Stimulated activated naive B cell treated with anti-CD40 and anti-IgM and Interleukin-4, amounts not matched to agents 10 μg/mL and 1 μg/mL and 100 μg/mL, for 72 hours (primary cell): ENCODE results near the gene RBM25.
"Not testable (repeated sequence)": the region's sequence is repeated elsewhere in the genome, so short reads cannot be mapped to it uniquely, and the experiment has no call there.

ENCODE experiments used
- ATAC-seq, 2 donors: fragments of 150-1000 bp; cut with Tn5 transposase; replicated peaks; 2 replicates each; pipeline ENCODE4 v1.10.0; 2021; ENCODE audit warnings: moderate library complexity in 1 of 2
- DNase-seq: peaks from one replicate; pipeline ENCODE4 v3.0.0; 2021
- H3K27ac Mint-ChIP-seq: one replicate; pipeline ENCODE4 v1.8.0; 2022; ENCODE audit warnings: mild to moderate bottlenecking, mixed read lengths
- H3K27me3 Mint-ChIP-seq, 2 donors: one replicate each; pipeline ENCODE4 v1.8.0; 2022; ENCODE audit warnings: mixed read lengths in 2 of 2
- H3K36me3 Mint-ChIP-seq, 2 donors: one replicate each; pipeline ENCODE4 v1.8.0; 2022; ENCODE audit warnings: mixed read lengths in 2 of 2, mild to moderate bottlenecking in 1 of 2
- H3K4me1 Mint-ChIP-seq, 2 donors: one replicate each; pipeline ENCODE4 v1.8.0; 2022; ENCODE audit warnings: mixed read lengths in 2 of 2, mild to moderate bottlenecking in 1 of 2
- H3K4me3 Mint-ChIP-seq, 2 donors: one replicate each; pipeline ENCODE4 v1.8.0; 2022; ENCODE audit warnings: mild to moderate bottlenecking in 2 of 2, mixed read lengths in 2 of 2, moderate library complexity in 1 of 2
- H3K9me3 Mint-ChIP-seq, 2 donors: one replicate each; pipeline ENCODE4 v1.8.0; 2022; ENCODE audit warnings: mixed read lengths in 2 of 2, mild to moderate bottlenecking in 1 of 2

RBM25 gene

DNA sequence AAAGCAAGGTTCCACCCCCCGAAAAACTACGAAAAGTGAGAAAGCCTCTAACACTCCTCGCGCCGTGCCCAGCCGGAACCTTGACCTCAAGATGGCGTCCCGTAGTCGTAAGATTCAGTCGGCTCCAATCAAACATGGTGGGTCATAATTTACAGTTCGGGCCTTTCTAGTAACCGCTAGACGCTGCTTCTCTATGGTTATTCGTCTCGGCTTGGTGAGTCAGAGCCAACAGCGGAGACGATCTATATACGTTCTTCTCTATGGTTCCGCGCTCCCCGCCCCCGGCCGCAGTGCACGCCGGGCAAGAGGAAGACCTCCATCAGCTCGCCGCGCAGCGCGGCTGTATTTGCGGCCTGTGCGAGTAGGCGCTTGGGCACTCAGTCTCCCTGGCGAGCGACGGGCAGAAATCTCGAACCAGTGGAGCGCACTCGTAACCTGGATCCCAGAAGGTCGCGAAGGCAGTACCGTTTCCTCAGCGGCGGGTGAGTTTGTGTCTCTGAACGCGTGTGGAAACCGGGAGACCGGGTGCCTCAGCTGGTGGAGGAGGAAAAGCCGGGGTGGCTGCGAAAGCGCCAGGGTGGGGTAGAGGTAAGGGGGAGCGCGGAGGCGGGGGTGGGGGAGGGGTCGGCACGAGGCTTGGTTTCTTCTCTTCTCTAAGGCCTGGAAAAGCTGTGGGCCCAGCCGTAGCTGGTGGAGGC is at the start of gene RBM25:
Gene RBM25 (plus strand): TSS at position 311 of the 698 bp plus-strand sequence. CDS start 13,108 bp downstream, outside the sequence.
- H3K4me3 Mint-ChIP-seq, result no peak within 1 kb of the TSS
- DNase-seq, result peak; percentile 97
- H3K27ac Mint-ChIP-seq, result no peak within 1 kb of the TSS
- H3K9me3 Mint-ChIP-seq, result no peaks in the 10 kb centered on the region
- H3K27me3 Mint-ChIP-seq, result no peaks in the 10 kb centered on the region
- ATAC-seq, result peak; percentile 97 to 98
- H3K4me1 Mint-ChIP-seq, result peaks cover 9 to 23% of the 10 kb centered on the region in 2 donors
- H3K36me3 Mint-ChIP-seq, result peaks cover 7 to 8% of the 10 kb centered on the region in 2 donors

DNA sequence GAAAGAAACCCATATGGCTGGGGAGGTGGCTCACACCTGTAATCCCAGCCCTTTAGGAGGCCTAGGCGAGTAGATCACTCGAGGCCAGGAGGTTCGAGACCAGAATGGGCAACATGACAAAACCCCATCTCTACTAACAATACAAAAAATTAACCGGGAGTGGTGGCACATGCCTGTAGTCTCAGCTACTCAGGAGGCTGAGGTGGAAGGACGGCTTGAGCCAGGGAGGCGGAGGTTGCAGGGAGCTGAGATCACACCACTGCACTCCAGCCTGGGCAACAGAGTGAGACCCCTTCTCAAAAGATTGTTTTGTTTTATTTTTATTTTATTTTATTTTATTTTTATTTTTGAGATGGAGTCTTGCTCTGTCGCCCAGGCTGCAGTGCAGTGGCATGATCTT is 47.1 kb upstream of the RBM25 start:
- ATAC-seq, DNase-seq, H3K27me3 Mint-ChIP-seq, H3K9me3 Mint-ChIP-seq, H3K4me3 Mint-ChIP-seq, H3K27ac Mint-ChIP-seq: not testable (repeated sequence)
- Mint-ChIP-seq H3K36me3 (peaks cover 31 to 38% of the 10 kb centered on the region in 2 donors), H3K4me1 (peaks cover 6 to 25% of the 10 kb centered on the region in 2 donors)

DNA sequence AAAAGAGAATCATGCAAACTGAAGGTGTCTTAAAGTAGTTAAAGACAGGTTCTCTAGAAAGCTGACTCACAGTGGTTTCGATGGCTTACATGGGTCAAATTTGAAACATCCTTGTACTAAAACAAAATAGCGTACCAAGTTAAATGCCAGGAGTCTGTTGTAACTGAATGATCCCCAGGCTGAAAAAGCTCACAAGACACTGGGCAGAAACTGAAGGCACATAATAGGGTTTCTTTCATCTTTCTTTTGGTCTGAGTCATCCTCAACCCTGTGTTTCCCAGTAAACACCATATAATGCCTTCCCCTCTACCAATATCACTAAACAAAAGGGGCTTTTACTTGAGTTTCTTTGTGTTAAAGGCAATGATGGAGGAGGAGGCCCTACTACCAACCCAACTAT is 44.2 kb upstream of the RBM25 start:
- Mint-ChIP-seq H3K4me3 (no peak overlapping the region), H3K4me1 (peaks cover 14 to 38% of the 10 kb centered on the region in 2 donors), H3K27me3 (no peaks in the 10 kb centered on the region), H3K27ac (no peak overlapping the region), H3K36me3 (peaks cover 36 to 48% of the 10 kb centered on the region in 2 donors), H3K9me3 (no peaks in the 10 kb centered on the region)
- DNase-seq, result no peak
- ATAC-seq, result peak; percentile 81

DNA sequence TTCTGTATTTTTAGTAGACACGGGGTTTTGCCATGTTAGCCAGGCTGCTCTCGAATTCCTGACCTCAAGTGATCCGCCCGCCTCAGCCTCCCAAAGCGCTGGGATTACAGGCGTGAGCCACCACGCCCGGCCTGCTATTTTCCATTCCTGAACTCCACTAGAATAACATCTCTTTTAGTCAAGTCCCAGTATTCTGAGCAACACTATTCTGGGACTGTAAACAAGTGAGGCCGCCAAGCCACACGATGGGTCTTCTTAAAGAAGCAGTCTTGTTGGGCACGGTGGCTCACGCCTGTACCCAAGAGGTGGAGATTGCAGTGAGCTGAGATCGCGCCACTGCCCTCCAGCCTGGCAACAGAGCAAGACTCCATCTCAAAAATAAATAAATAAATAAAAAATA is 42.8 kb upstream of the RBM25 start:
- Mint-ChIP-seq H3K4me1 (peaks cover 14 to 38% of the 10 kb centered on the region in 2 donors), H3K36me3 (peaks cover 38 to 44% of the 10 kb centered on the region in 2 donors)
- not testable (repeated sequence) for H3K27ac Mint-ChIP-seq, H3K9me3 Mint-ChIP-seq, H3K4me3 Mint-ChIP-seq, H3K27me3 Mint-ChIP-seq, DNase-seq, ATAC-seq

DNA sequence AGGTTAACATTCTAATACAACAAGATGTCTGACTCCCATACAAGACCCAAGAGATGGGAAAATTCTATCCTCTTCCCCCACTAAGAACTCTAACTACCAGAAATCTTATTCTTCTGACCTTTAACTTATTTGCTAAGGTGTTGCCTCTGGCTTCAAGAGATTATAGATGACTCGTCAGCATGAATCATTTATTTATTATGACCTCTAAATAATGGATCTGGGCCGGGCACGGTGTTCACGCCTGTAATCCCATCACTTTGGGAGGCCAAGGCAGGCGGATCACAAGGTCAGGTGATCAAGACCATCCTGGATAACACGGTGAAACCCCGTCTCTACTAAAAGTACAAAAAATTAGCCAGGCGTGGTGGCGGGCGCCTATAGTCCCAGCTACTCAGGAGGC is 42.3 kb upstream of the RBM25 start:
- not testable (repeated sequence) for H3K9me3 Mint-ChIP-seq, ATAC-seq, DNase-seq, H3K27me3 Mint-ChIP-seq, H3K27ac Mint-ChIP-seq, H3K4me3 Mint-ChIP-seq
- Mint-ChIP-seq H3K36me3 (peaks cover 38 to 44% of the 10 kb centered on the region in 2 donors), H3K4me1 (peaks cover 14 to 38% of the 10 kb centered on the region in 2 donors)

DNA sequence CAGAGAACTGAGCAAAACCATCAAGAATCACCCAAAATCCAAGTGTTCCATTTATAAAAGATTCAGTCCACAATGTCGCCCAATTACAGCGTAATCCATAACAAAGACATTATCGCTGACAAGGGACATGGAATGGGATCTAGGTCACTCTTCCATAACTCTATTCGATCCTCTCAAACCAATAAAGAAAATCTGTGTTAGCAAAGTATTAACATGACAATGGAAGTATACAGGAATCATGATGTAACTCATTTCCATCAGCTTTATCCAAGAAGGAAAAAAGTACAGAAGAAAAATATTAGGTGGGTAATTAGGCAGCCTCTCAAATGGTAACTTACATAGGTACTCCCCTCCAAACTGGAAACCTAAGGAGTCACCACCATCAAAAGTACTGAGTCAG is 36.3 kb upstream of the RBM25 start:
- DNase-seq (no peak), ATAC-seq (no peak)
- Mint-ChIP-seq H3K27me3 (no peaks in the 10 kb centered on the region), H3K36me3 (peaks cover 31 to 35% of the 10 kb centered on the region in 2 donors), H3K27ac (no peak overlapping the region), H3K4me3 (no peak overlapping the region), H3K9me3 (no peaks in the 10 kb centered on the region), H3K4me1 (peaks cover 32 to 50% of the 10 kb centered on the region in 2 donors)

DNA sequence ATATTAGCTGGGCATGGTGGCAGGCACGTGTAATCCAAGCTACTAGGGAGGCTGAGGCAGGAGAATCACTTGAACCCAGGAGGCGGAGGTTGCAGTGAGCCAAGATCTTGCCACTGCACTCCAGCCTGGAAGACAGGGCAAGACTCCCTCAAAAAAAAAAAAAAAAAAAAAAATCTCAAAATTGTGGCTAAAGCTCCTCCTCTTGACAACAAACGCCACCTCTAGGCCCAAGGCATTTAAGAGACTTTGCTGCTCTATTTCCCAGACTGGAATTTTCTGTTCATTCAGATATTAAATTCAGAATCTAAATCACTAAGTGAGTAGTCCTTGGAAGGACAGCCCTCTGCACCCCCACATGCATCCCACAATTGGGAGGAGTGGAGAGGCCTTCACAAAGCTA is 32.8 kb upstream of the RBM25 start:
- ATAC-seq (no peak), DNase-seq (no peak)
- Mint-ChIP-seq H3K27ac (no peak overlapping the region), H3K36me3 (peaks cover 20 to 24% of the 10 kb centered on the region in 2 donors), H3K9me3 (no peaks in the 10 kb centered on the region), H3K4me3 (no peak overlapping the region), H3K27me3 (no peaks in the 10 kb centered on the region), H3K4me1 (peaks cover 27 to 44% of the 10 kb centered on the region in 2 donors)

DNA sequence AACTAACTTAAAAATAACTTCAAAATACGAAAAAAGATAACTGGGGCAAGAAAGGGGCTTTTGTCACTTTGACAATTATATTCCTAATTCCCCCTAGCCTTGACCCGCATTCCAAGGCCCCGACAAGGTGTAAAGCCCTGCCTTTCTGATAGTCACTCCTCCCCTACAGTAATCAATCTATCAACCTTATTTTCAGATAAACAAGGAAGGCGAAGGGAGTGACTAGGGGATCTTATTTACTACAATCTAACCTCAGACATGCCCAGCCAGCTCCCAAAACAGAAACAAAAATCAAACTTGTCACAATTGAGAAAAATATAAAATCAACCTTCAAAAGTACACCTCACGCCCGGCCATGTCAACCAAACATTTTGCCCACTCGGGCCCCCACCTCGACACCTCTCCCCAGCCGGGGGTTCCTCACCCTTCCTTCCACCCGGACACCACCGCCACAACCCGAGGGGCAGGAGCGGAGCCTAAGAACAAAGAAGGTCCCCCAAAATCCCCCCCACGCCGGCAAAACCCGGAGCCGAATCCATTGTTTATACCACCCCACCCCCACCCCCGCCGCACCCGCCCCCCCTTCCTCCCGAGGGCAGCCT is 32.0 kb upstream of the RBM25 start:
- H3K36me3 Mint-ChIP-seq, result peaks cover 20 to 24% of the 10 kb centered on the region in 2 donors
- DNase-seq (no peak), ATAC-seq (no peak)
- H3K9me3 Mint-ChIP-seq, result no peaks in the 10 kb centered on the region
- peak overlapping the region; percentile 85 for H3K27ac Mint-ChIP-seq
- no peaks in the 10 kb centered on the region for H3K27me3 Mint-ChIP-seq
- H3K4me1 Mint-ChIP-seq, result peaks cover 27 to 44% of the 10 kb centered on the region in 2 donors
- peak overlapping the region; percentile 86 to 95 for H3K4me3 Mint-ChIP-seq

DNA sequence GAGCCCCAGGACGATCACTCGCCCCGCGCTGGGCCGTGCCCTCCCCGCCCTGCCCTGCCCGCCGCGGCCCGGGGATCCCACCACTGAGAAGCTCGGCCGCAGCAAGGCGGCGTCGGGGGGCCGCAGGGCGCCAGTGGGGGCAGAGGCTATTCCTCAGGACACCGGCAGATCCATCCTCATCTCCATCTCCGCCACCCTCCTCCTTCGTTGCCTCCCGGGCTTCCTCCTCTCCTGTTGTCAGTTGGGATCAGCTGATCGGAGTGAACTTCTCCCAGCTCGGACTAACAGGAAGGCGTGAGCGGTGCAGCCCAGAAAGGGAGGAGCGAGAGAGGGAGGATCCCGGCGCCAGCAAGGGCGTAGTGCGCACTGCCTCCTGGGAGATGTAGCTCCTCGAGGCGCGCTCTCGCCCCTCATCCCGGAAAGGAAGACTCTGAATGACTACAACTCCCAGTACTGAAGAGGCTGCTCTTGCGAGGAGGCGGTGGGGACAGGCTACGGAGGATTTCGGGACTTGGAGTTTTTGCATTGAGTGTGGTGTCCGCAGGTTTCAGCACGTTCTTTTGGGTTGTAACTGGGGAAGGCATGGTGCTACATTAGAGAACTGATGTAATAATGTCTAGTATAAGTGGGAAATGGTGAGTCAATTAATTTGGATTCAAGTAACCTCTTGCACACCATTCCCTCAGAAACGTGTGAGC is 31.3 kb upstream of the RBM25 start, which contains the start of gene ZFYVE1:
Gene ZFYVE1 (minus strand): TSS at position 262 of the 698 bp plus-strand sequence. CDS start 2,598 bp downstream, outside the sequence.
- H3K27ac Mint-ChIP-seq, result peak within 1 kb of the TSS; percentile 96
- ATAC-seq (peak; percentile 98), DNase-seq (peak; percentile 91)
- no peaks in the 10 kb centered on the region for H3K9me3 Mint-ChIP-seq
- H3K27me3 Mint-ChIP-seq, result no peaks in the 10 kb centered on the region
- peak within 1 kb of the TSS; percentile 95 to 99 for H3K4me3 Mint-ChIP-seq
- H3K36me3 Mint-ChIP-seq, result peaks cover 17 to 20% of the 10 kb centered on the region in 2 donors
- H3K4me1 Mint-ChIP-seq, result peaks cover 24 to 39% of the 10 kb centered on the region in 2 donors

DNA sequence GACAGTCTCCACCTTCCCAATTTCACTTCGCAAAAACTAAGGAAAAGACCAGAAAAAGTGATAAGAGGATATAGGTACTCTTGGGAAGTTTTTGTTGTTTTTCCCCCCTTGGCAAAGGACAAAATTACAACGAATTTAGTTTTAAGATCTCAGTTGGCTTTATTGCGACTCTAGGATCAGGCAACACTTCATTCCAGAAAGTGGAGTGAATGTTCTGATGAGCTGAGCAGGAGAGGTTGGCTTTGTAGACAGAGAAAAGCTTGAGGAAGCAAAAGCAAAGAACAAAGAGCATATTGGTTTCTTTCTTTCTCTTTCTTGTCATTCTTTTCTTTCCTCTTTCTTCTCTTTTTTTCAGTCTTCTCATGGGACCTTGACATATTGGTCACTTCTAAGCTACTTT is 30.8 kb upstream of the RBM25 start:
- no peaks in the 10 kb centered on the region for H3K27me3 Mint-ChIP-seq
- no peaks in the 10 kb centered on the region for H3K9me3 Mint-ChIP-seq
- H3K27ac Mint-ChIP-seq, result peak overlapping the region; percentile 96
- peaks cover 15 to 16% of the 10 kb centered on the region in 2 donors for H3K36me3 Mint-ChIP-seq
- no peak for DNase-seq
- H3K4me1 Mint-ChIP-seq, result peaks cover 21 to 34% of the 10 kb centered on the region in 2 donors
- peak overlapping the region; percentile 95 to 99 for H3K4me3 Mint-ChIP-seq
- ATAC-seq, result no peak

DNA sequence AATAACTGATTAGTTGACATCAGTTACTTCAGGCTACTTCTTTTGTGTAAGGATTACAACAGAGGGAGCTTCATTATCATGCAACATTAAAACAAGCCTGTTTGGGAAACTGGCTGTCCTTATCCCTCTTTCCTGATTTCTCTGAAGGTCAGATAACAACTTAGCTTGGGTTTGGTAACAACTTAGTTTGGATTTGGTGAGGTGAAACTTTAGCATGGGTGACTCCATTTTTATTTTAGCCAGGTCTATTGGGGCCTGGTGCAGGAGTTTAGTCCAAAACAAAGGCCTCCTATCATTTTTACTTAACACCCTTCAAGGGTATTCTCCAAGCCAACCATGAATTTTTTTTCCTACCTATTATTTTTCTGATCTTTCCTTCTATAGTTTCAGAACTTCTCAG is 30.4 kb upstream of the RBM25 start:
- Mint-ChIP-seq H3K36me3 (peaks cover 12 to 13% of the 10 kb centered on the region in 2 donors), H3K27me3 (no peaks in the 10 kb centered on the region), H3K4me1 (peaks cover 19 to 30% of the 10 kb centered on the region in 2 donors), H3K27ac (no peak overlapping the region), H3K4me3 (peak overlapping the region; percentile 95 to 99), H3K9me3 (no peaks in the 10 kb centered on the region)
- ATAC-seq (no peak), DNase-seq (no peak)

DNA sequence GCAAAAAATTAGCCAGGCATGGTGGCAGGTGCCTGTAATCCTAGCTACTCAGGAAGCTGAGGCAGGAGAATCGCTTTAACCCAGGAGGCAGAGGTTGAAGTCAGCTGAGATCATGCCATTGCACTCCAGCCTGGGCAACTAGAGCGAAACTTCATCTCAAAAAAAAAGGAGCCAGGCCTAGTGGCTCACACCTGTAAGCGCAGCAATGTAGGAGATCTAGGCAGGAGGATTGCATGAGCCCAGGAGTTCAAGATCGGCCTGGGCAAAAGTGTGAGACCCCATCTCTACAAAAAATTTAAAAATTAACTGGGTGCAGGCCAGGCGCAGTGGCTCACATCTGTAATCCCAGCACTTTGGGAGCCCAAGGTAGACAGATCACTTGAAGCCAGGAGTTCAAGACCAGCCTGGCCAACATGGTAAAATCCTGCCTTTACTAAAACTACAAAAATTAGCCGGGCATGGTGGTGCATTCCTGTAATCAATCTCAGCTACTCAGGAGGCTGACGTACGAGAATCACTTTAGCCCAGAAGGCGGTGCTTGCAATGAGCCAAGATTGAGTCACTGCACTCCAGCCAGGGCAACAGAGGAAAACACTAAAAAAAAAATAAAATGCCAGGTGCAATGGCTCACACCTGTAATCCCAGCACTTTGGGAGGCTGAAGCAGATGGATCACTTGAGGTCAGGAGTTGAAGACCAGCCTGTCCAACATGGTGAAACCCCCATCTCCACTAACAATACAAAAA is 21.5 kb upstream of the RBM25 start:
- peak overlapping the region; percentile 47 for H3K27ac Mint-ChIP-seq
- not testable (repeated sequence) for H3K4me1 Mint-ChIP-seq, DNase-seq, ATAC-seq, H3K27me3 Mint-ChIP-seq, H3K4me3 Mint-ChIP-seq, H3K9me3 Mint-ChIP-seq, H3K36me3 Mint-ChIP-seq

DNA sequence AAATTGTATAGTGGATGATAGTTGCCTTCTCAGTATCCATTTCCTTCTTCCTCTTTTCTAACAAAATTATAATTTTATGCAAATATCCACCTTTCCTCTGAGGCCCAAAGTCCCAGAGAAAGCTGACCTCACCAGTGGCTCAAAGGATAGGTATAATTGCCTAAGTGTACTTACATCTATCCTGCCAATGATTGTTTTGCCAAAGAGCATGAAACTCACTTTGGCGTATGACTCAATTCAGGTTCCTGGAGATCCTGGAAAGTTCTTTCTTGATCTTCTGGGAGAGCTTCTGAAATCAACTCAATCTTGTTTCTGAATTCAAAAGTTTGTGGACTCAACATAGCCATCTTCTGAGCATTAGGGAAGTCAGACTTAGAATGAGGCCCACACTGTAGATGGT is 10.5 kb upstream of the RBM25 start:
- H3K36me3 Mint-ChIP-seq, result no peaks in the 10 kb centered on the region

DNA sequence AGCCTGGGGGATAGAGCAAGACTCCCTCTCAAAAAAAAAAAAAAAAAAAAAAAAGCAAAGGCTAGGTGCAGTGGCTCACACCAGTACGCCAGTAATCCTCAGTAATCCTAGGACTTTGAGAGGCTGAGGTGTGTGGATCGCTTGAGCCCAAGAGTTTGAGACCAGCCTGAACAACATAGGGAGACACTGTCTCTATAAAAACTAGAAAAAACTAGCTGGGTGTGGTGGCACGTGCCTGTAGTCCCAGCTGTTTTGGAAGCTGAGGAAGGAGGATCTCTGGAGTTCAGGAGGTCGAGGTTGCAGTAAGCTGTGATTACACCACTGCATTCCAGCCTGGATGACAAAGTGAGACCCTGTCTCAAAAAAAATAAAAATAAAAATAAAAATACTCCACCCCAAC is 8.9 kb upstream of the RBM25 start:
- ATAC-seq (no peak), DNase-seq (no peak)
- no peak overlapping the region for H3K4me3 Mint-ChIP-seq
- no peaks in the 10 kb centered on the region for H3K36me3 Mint-ChIP-seq
- no peaks in the 10 kb centered on the region for H3K9me3 Mint-ChIP-seq
- no peak overlapping the region for H3K27ac Mint-ChIP-seq
- no peaks in the 10 kb centered on the region for H3K27me3 Mint-ChIP-seq
- H3K4me1 Mint-ChIP-seq, result peaks cover 3 to 5% of the 10 kb centered on the region in 2 donors

More for the DNA sequence above, 10.5 kb upstream of the RBM25 start:
- peaks cover 3 to 5% of the 10 kb centered on the region in 2 donors for H3K4me1 Mint-ChIP-seq
- H3K27ac Mint-ChIP-seq, result no peak overlapping the region
- no peak overlapping the region for H3K4me3 Mint-ChIP-seq
- ATAC-seq (peak; percentile 63 to 67), DNase-seq (no peak)
- H3K9me3 Mint-ChIP-seq, result no peaks in the 10 kb centered on the region
- no peaks in the 10 kb centered on the region for H3K27me3 Mint-ChIP-seq
